HG02943 (cell line): ENCODE measurements around the gene IMMP2L.

Experiments used
- ATAC-seq: cut with Tn5 transposase; IDR thresholded peaks from one replicate; pipeline ENCODE4 v1.9.1; 2021; ENCODE audit warnings: mild to moderate bottlenecking, low read depth, moderate library complexity; ENCODE audit not compliant: unreplicated experiment

Gene IMMP2L

GRCh38 chr7:111132833-111133232, 429.5 kb downstream of the IMMP2L start:
- no peak for ATAC-seq

- ATAC-seq, result no peak
Measured at GRCh38 chr7:111129435-111129834, 432.9 kb downstream of the IMMP2L start.

GRCh38 chr7:111126987-111127386, 435.3 kb downstream of the IMMP2L start:
- no peak for ATAC-seq

GRCh38 chr7:111115966-111116365, 446.3 kb downstream of the IMMP2L start:
- no peak for ATAC-seq

- no peak for ATAC-seq
Measured at GRCh38 chr7:111113263-111114017, 448.9 kb downstream of the IMMP2L start.

- ATAC-seq, result no peak
Measured at GRCh38 chr7:111112439-111112838, 449.9 kb downstream of the IMMP2L start.

GRCh38 chr7:111108496-111108895, 453.8 kb downstream of the IMMP2L start:
- no peak for ATAC-seq

GRCh38 chr7:111108000-111108399, 454.3 kb downstream of the IMMP2L start:
- ATAC-seq, result no peak

- no peak for ATAC-seq
Measured at GRCh38 chr7:111107579-111107978, 454.7 kb downstream of the IMMP2L start.

GRCh38 chr7:111105269-111105668, 457.0 kb downstream of the IMMP2L start:
- ATAC-seq, result no peak

- ATAC-seq, result no peak
Measured at GRCh38 chr7:111104710-111105109, 457.6 kb downstream of the IMMP2L start.

- no peak for ATAC-seq
Measured at GRCh38 chr7:111103678-111104274, 458.5 kb downstream of the IMMP2L start.

GRCh38 chr7:111103136-111103535, 459.2 kb downstream of the IMMP2L start:
- ATAC-seq, result no peak

GRCh38 chr7:111101856-111102646, 460.2 kb downstream of the IMMP2L start:
- no peak for ATAC-seq

GRCh38 chr7:111098926-111099250, 463.4 kb downstream of the IMMP2L start:
- ATAC-seq, result no peak

GRCh38 chr7:111098011-111098925, 464.0 kb downstream of the IMMP2L start:
- ATAC-seq, result peak; percentile 80

GRCh38 chr7:111096997-111097396, 465.3 kb downstream of the IMMP2L start:
- ATAC-seq, result no peak

GRCh38 chr7:111094419-111094818, 467.9 kb downstream of the IMMP2L start:
- no peak for ATAC-seq

- no peak for ATAC-seq
Measured at GRCh38 chr7:111093496-111093895, 468.8 kb downstream of the IMMP2L start.

GRCh38 chr7:111092406-111093236, 469.7 kb downstream of the IMMP2L start:
- ATAC-seq, result no peak
